PC-3 (cell line): ENCODE measurements around the gene TDRD15. TPM values are rescaled to one million over a fixed set of nuclear protein-coding genes. Genes with fewer than 3 reads are reported as not detected.

Experiments used
- ATAC-seq: fragments of 200-7000 bp; cut with Tn5 transposase; 2 replicates; pipeline ENCODE4 v1.9.1; 2020; ENCODE audit warnings: mild to moderate bottlenecking, moderate library complexity
- BruUV-seq: library from RNA; stranded (reverse); fragments of 400-500 nt; replicated peaks from 2 replicates; lab custom pipeline; 2021; lab: Mats Ljungman, UMichigan
- CTCF ChIA-PET: fragments of 300-600 bp; sonication (Branson Sonifier 250); formaldehyde crosslinking; loops from one replicate; lab custom pipeline; 2022; ENCODE audit warnings: antibody characterized with exemption; lab: Charles Lee
- POLR2A ChIA-PET: fragments of 300-600 bp; sonication (Branson Sonifier 250); formaldehyde crosslinking; loops from one replicate; lab custom pipeline; 2022; ENCODE audit warnings: antibody characterized with exemption; ENCODE audit not compliant: unreplicated experiment; lab: Charles Lee
- DNase-seq: peaks from one replicate; pipeline ENCODE4 v3.0.0-alpha.2; 2015
- H2AFZ ChIP-seq: fragments of 300-600 bp; sonication (generic); 2 replicates; pipeline ENCODE4 v1.6.0; 2016; ENCODE audit warnings: antibody characterized with exemption, low read length
- H3F3A ChIP-seq: fragments of 300-600 bp; sonication (generic); one replicate; pipeline ENCODE4 v1.6.0; 2017; ENCODE audit warnings: antibody characterized with exemption, low read length, control low read depth, mild to moderate bottlenecking; ENCODE audit not compliant: unreplicated experiment
- H3K27ac ChIP-seq: fragments of 300-600 bp; sonication (generic); 2 replicates; pipeline ENCODE4 v1.5.1; 2016; ENCODE audit warnings: mild to moderate bottlenecking, low read length
- H3K27me3 ChIP-seq: fragments of 300-600 bp; sonication (generic); 2 replicates; pipeline ENCODE4 v1.6.1; 2016; ENCODE audit warnings: low read length, mixed read lengths
- H3K36me3 ChIP-seq: fragments of 300-600 bp; sonication (generic); 2 replicates; pipeline ENCODE4 v1.6.1; 2016; ENCODE audit warnings: low read depth, mixed run types, low read length, mixed read lengths
- H3K4me1 ChIP-seq: fragments of 300-600 bp; sonication (generic); 2 replicates; pipeline ENCODE4 v1.5.1; 2016; ENCODE audit warnings: low read length; ENCODE audit not compliant: insufficient read depth
- H3K4me2 ChIP-seq: fragments of 300-600 bp; sonication (generic); 2 replicates; pipeline ENCODE4 v1.6.0; 2016; ENCODE audit warnings: low read length
- H3K4me3 ChIP-seq: fragments of 300-600 bp; sonication (generic); 2 replicates; pipeline ENCODE4 v1.5.1; 2016; ENCODE audit warnings: mild to moderate bottlenecking, low read length, mixed read lengths
- H3K79me2 ChIP-seq: fragments of 300-600 bp; sonication (generic); 2 replicates; pipeline ENCODE4 v1.6.1; 2017; ENCODE audit warnings: low read length, mixed read lengths
- H3K9ac ChIP-seq: fragments of 300-600 bp; sonication (generic); 2 replicates; pipeline ENCODE4 v1.6.0; 2016; ENCODE audit warnings: mild to moderate bottlenecking, low read length
- H3K9me2 ChIP-seq: fragments of 300-600 bp; sonication (generic); replicated peaks from 2 replicates; pipeline ENCODE4 v1.6.1; 2016; ENCODE audit warnings: mixed run types, low read length, mixed read lengths
- H3K9me3 ChIP-seq: fragments of 300-600 bp; sonication (generic); 2 replicates; pipeline ENCODE4 v1.6.1; 2016; ENCODE audit warnings: low read length, mixed read lengths
- H4K20me1 ChIP-seq: fragments of 300-600 bp; sonication (generic); 2 replicates; pipeline ENCODE4 v1.6.1; 2016; ENCODE audit warnings: low read length, mixed read lengths
- CTCF ChIP-seq: fragments of 300-600 bp; sonication (generic); conservative IDR thresholded peaks from 2 replicates; pipeline ENCODE4 v1.5.1; 2017; ENCODE audit warnings: antibody characterized with exemption, low read depth, mild to moderate bottlenecking, low read length
- EZH2 ChIP-seq: fragments of 300-600 bp; sonication (generic); IDR thresholded peaks from one replicate; pipeline ENCODE4 v1.6.1; 2017; ENCODE audit warnings: antibody characterized with exemption, mild to moderate bottlenecking, low read length; ENCODE audit not compliant: unreplicated experiment
- EZH2phosphoT487 ChIP-seq: fragments of 300-600 bp; sonication (generic); IDR thresholded peaks from 2 replicates; pipeline ENCODE4 v1.6.1; 2018; ENCODE audit warnings: mild to moderate bottlenecking, antibody characterized with exemption, low read length, borderline replicate concordance
- intact Hi-C: fragments of 100-400 bp; cut with micrococcal nuclease; formaldehyde crosslinking; loops from 2 replicates; pipeline ENCODE4 v1.9.0; 2023
- total RNA-seq: library from RNA; depleted of rRNA; stranded (reverse); fragments of >200 nt; gene quantifications from 2 replicates; pipeline ENCODE4 v1.2.3, GENCODE V29; 2014

TDRD15 gene
- total RNA-seq, 1 experiment from 2014 or later, result not detected

- Histone ChIP-seq H3K9me2 (no peaks in the 10 kb centered on the region), H2AFZ (no peak overlapping the region), H3K27me3 (no peaks in the 10 kb centered on the region), H3K27ac (no peak overlapping the region), H3K79me2 (no peaks in the 10 kb centered on the region), H3K4me3 (no peak overlapping the region), H4K20me1 (no peaks in the 10 kb centered on the region), H3K9me3 (no peaks in the 10 kb centered on the region), H3K36me3 (no peaks in the 10 kb centered on the region), H3K4me2 (no peak overlapping the region), H3K9ac (no peak overlapping the region), H3K4me1 (no peaks in the 10 kb centered on the region), H3F3A (no peaks in the 10 kb centered on the region)
- ChIA-PET CTCF (no interaction called here), POLR2A (no interaction called here)
- DNase-seq (no peak), ATAC-seq (no peak)
- no TSS peak for BruUV-seq
- TF ChIP-seq EZH2phosphoT487 (no peak), EZH2 (no peak), CTCF (no peak)
- intact Hi-C loops, result loop anchor here (1.0 to 2.0 kb wide), 2 partner anchors 75 to 457 kb away; no protein-coding TSS in a partner anchor
Measured at GRCh38 chr2:21117688-21118087, 6.1 kb upstream of the TDRD15 start.

- TF ChIP-seq EZH2, result no peak
- peak; percentile 66 for TF ChIP-seq CTCF
- TF ChIP-seq EZH2phosphoT487, result no peak
- Histone ChIP-seq H3K4me1 (no peaks in the 10 kb centered on the region), H3K4me2 (no peak overlapping the region), H2AFZ (no peak overlapping the region), H3K27me3 (no peaks in the 10 kb centered on the region), H3K9ac (no peak overlapping the region), H3K36me3 (no peaks in the 10 kb centered on the region), H3K27ac (no peak overlapping the region), H3K9me2 (no peaks in the 10 kb centered on the region), H3K4me3 (no peak overlapping the region), H3F3A (no peaks in the 10 kb centered on the region), H4K20me1 (no peaks in the 10 kb centered on the region), H3K79me2 (no peaks in the 10 kb centered on the region), H3K9me3 (no peaks in the 10 kb centered on the region)
- ATAC-seq (no peak), DNase-seq (peak; percentile 34)
- CTCF ChIA-PET, result no interaction called here
- no TSS peak for BruUV-seq
- POLR2A ChIA-PET, result no interaction called here
- intact Hi-C loops, result loop anchor here (1.0 to 2.0 kb wide), 2 partner anchors 76 to 458 kb away; no protein-coding TSS in a partner anchor
Measured at GRCh38 chr2:21118302-21118920, 5.4 kb upstream of the TDRD15 start.

GRCh38 chr2:21131861-21132260, 8.1 kb downstream of the TDRD15 start:
- H3K9ac ChIP-seq, result no peak overlapping the region
- no peak overlapping the region for H3K4me3 ChIP-seq
- ATAC-seq, result no peak
- H3K9me3 ChIP-seq, result no peaks in the 10 kb centered on the region
- intact Hi-C loops, result no loop called here
- ChIA-PET CTCF (no interaction called here), POLR2A (no interaction called here)
- no peaks in the 10 kb centered on the region for H3K9me2 ChIP-seq
- no peak for DNase-seq
- H3K36me3 ChIP-seq, result no peaks in the 10 kb centered on the region
- H3K4me2 ChIP-seq, result no peak overlapping the region
- H4K20me1 ChIP-seq, result no peaks in the 10 kb centered on the region
- H3K27me3 ChIP-seq, result peaks cover under 1% of the 10 kb centered on the region; the same call in 1 of the 2 replicates
- no peak for TF ChIP-seq EZH2
- no peak for TF ChIP-seq EZH2phosphoT487
- no peak for TF ChIP-seq CTCF
- no peak overlapping the region for H2AFZ ChIP-seq
- no peaks in the 10 kb centered on the region for H3K79me2 ChIP-seq
- no peak overlapping the region for H3K27ac ChIP-seq
- no TSS peak for BruUV-seq
- H3K4me1 ChIP-seq, result no peaks in the 10 kb centered on the region
- no peaks in the 10 kb centered on the region for H3F3A ChIP-seq
